ENCODE measurements around the gene EXOC4.
"Not testable (repeated sequence)": the region's sequence is repeated elsewhere in the genome, so short reads cannot be mapped to it uniquely, and the experiment has no call there.

EXOC4 gene

DNA sequence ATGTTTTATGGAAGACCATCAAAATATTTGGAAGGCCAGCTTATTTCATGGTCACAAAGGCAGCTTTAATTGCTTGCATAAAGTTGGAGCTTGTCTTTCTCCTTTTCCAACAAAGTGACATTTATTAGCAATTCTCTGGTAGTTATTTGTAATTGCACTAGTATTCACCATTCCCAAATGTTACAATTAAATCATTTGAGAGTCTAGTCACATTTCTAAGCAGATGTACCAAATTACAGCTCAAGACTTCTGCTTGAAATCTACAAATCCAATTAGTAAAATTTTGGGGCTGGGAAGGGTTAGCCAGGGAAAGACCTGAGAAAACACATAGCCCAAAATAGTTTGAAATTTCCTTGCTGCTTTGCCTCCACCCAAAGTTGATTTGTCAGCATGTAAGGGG lies 498.2 kb downstream of the EXOC4 start:
- DNase-seq (ENCODE audit: low read depth), result no peak

DNA sequence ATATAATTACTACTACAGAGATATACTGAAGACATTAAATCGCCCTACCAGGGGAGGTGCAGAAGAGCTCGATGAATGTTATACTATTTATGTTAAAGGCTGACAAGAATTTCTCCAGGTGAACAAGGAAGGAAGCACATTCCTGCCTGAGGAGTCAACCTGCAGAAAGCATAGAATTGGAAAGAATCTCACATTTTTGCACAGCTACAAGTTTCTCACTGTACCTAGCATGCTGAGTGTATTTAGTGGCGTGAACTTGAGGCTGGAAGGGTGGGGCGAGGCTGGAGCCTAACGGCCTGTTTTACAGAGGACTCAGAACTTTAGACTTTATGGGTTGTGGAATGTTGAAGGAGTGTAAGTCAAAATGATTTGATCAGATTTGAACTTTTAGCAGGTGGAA lies 500.6 kb downstream of the EXOC4 start:
- no peak for DNase-seq (ENCODE audit: low read depth)

DNA sequence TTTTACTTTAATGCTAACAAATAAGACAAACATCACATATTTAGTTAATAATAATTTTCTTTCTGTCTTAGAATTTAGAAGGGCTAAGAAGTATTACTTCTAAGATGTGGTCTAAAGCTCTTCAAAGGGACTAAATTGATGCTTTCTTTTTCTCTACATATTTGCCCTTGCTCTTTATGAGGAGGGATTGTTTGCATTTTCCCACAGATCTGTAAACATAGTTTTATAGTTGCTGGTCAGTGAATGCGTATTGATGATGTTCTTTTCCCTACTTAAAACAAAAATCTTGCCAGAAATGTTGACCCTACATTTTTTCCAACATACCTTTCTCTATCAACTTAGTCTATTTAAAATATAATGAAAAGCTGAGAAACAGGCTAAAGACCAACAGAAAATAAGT lies 501.8 kb downstream of the EXOC4 start:
- DNase-seq (ENCODE audit: low read depth), result no peak

DNA sequence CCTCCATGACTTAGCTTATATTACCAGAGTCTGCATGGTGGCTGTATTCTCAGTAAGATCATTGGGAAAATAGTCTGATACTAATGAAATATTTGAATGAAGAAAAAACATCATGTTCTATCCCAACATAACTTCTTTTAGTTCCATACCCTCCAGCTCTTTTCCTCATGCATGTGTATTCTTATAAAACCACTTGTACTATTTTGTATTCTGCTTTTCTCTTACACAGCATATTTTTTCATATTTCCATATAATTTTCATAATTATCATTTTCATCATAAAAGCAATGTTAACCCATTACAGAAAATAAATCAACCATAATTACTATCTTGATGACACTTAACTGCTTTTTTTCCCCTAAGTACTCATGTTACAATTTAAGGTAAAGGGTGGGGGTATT lies 503.0 kb downstream of the EXOC4 start:
- no peak for DNase-seq (ENCODE audit: low read depth)

DNA sequence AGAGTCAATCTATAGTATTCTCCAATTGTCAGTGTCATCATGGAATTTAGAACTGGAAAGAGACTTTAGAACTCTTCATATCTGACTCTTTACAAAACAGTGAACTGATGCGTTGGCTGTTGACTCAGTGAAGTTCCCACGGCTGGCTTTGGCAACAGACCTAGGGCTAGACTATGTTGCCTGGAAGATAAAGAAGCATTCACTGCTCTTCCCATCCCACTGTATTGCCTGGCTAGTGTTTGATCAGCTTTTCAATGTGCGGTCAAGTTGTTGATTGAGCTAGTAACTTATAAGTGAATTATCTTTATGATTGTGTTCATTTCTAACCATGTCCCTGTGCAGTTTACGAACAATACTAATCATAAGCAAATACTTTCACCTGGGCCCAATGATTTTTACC lies 508.6 kb downstream of the EXOC4 start:
- DNase-seq (ENCODE audit: low read depth), result no peak

DNA sequence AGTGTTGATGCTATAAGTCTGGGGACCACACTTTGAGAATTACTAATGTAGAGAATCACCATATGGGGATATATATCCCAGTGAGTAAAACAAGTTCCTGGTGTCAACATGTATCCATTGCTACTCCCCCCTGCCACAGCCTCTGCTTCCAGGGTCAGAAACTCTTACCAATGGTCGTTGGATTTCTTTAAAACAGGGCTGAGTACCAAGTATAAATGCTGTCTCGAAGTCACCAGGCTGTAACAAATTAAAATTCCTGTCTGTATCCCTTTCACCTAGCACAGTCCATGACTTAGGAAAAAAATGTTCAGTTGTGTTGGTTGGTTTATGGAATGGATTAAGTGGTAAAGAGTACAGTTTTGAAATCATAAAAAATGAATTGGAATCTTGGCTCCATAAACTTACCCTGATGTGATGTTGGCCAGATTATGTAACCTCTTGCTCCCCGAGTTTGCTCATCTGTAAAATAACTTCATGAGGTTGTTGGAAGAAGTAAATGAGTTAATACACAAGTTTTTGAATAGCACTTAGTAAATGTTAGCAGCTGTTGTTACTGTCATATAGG lies 510.3 kb downstream of the EXOC4 start:
- DNase-seq (ENCODE audit: low read depth), result no peak

DNA sequence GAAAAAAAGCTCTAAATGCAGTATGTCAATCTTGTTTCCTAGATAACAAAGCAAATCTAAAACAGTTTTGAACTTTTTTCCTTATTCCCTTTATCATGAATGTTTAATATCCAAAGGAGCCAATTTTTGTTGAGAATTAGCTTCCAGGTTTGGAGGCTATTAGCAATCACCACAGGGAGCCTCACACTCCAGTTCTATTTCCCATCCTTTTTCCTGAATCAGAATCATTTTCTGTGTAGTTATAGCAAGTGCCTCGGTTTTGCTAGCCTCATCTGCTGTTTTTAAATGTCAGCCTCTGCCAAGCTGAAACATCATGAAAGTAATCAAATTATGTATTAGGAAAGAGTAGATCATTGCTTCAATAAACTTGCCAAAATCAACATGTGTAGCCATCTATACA lies 516.8 kb downstream of the EXOC4 start:
- DNase-seq (ENCODE audit: low read depth), result no peak

DNA sequence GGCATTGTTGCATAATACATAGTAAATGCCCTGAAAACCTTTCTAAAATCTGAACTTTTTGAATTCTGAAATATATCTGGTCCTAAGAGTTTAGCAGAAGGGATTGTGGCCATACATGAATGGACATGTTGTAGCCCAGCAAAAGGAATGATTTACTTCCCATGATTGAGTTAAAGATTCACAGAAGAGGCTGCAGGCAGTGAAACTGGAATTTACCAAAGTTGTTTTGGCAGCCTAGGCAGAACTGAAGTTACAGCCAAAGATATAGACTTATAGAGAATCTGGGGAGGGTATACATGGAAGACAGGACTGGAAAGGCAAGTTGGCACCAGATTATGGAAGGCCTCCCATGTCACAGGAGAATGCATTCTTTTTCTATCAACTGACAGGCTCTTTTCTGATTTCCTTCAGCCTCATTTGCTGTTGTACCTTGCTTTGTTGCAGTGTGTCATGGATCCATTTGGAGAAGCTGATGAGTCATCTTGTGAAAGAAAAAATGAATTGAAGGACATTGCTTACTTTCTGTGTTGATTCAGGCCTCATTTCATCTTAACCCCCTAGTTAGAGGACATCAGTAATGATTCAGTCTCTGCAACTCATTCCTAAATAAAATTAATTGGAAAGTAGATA lies 518.1 kb downstream of the EXOC4 start:
- DNase-seq (ENCODE audit: low read depth), result no peak

DNA sequence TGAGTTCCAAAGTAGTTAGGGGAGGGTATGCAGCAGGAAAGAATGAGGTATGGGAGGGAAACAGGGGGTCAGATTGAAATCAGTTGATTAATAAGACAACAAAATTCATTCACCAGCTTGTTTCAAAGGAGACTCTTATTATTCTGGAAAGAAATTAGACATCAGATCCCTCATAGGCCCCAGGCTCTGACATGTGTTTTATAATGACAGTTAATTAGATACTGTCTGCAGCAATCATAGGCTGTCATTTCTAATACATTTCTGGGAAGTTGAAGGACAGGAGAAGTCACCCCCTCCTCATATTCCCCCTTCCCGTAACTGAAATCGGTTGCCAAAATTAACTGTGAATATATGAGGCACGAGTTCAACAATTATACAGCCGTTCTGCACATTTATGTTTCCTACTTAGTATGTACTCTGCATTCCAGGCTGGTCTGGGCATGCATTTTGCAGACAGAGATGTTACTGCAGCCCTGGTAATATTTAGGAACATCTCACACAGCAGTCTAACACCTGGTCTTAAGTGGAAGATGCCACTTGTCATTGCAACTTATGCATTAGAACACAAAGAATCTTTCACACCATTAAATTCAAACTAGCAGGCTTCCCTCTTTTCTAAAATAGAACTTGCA lies 519.0 kb downstream of the EXOC4 start:
- DNase-seq (ENCODE audit: low read depth), result no peak

DNA sequence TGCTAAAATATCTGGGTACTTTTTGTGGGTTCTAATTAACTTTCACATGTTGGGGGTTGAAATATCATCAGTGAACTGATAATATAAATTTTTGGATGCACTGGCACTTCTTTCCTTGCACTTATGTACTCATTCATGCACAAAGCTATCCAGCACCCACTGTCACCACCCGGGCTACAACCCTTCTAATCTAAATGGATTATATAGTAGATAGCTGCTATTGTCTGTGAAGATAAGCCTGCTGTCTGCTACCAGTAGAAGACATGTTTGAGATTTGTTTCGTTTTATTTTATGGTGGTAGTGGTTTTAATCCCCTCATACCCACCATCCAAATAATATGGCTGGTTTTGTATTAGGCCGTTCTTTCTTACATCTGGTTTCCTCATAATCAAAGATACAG lies 520.7 kb downstream of the EXOC4 start:
- no peak for DNase-seq (ENCODE audit: low read depth)

DNA sequence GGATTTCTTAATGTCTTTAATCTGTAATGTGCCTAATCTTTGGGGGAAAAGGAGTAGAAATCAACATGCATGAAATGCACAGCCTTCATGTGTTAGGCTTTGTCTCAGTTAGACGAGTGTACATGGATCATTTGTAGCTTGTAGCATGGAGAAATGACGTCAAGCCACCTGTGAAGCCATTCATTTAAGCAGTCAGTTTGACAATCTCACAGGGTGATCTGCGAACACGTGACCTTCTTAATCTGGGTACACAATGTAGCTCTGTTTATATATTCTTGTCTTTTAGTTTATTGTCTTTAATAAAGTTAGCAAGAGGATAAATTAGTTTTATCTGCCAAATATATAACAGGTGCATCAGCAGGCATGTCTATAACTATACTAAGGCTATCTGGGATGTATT lies 522.3 kb downstream of the EXOC4 start:
- DNase-seq (ENCODE audit: low read depth), result no peak

DNA sequence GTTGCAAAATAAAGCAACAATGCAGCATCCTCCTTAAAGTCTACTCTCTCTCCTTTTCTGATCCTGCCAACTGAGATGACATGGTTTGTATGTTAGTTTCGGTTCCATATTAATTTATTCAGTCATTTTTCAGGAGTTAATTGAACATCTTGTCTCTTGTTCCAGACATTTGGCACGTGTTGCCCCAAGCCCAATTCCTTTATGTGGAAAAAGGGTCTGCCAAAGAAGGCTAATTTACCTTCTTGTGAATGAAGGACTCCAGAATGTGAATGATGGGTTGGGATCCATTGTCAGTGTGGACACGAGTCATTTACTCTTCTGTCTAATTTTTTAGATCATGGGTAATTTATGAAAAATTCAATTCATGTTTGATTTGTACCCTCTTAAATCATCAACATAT lies 523.4 kb downstream of the EXOC4 start:
- no peak for DNase-seq (ENCODE audit: low read depth)

DNA sequence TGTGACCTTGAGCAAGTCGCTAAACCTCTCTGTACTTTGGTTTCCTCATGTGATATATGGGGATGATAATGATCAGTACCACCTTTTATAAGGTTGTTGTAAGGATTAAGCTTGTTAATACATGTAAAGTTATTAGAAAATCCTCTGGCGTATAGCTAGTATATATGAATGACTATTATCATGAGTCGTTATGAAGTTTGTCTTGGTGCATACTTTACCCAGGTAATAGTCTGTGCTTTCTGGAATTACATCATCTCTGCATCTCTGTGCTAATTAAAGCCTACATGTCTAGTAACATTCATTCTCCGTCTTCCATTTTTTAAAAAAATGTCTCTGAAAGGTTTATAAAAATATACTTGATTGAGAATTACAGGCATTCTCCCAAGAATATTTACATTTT lies 524.8 kb downstream of the EXOC4 start:
- DNase-seq (ENCODE audit: low read depth), result no peak

DNA sequence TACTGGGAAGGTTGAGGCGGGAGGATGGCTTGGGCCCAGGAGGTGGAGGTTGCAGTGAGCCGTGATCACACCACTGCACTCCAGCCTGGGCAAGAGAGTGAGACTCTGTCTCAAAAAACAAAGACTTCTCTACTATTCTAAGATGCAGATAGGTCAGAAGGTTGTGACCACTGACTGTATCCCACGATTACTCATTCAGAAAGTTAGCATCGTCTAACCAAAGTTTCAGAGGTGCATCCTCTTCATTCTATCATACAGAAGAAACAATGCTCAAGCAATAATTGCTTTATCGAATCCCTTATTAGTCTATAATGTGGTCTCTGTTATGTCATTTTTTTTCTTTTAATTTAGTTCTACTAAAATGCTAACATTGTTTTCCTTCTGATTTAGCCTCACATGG lies 525.6 kb downstream of the EXOC4 start:
- no peak for DNase-seq (ENCODE audit: low read depth)

DNA sequence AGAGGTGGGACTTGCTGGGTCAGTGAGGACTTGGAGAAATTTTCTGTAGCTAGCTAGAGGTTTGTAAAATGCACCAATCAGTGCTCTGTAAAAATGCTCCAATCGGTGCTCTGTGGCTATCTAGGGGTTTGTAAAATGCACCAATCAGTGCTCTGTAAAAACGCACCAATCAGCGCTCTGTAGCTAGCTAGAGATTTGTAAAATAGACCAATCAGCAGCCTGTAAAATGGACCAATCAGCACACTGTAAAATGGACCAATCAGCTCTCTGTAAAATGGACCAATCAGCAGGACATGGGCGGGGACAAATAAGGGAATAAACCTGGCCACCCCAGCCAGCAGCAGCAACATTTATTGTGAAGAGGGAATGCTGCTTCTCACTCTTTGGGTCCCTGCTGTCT lies 526.7 kb downstream of the EXOC4 start:
- not testable (repeated sequence) for DNase-seq (ENCODE audit: low read depth)

DNA sequence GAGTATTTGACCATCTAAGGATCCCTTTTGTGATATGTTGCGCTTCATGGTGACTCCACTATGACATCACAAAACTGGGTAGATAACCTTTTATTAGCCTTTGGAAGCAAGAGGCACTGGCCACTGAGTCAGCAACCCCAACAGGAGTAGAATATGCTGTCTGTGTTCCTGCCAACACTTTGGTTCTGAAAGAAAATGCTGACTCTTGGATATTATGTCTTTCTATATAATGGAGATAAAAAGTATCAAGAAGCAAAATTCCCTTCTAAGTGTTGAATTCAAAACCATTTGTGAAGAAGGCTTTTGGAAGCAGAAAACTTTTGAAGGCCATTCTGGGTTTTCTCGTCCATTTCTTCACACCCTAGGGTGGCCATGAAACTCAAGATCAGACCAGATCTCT lies 528.0 kb downstream of the EXOC4 start:
- DNase-seq (ENCODE audit: low read depth), result no peak

DNA sequence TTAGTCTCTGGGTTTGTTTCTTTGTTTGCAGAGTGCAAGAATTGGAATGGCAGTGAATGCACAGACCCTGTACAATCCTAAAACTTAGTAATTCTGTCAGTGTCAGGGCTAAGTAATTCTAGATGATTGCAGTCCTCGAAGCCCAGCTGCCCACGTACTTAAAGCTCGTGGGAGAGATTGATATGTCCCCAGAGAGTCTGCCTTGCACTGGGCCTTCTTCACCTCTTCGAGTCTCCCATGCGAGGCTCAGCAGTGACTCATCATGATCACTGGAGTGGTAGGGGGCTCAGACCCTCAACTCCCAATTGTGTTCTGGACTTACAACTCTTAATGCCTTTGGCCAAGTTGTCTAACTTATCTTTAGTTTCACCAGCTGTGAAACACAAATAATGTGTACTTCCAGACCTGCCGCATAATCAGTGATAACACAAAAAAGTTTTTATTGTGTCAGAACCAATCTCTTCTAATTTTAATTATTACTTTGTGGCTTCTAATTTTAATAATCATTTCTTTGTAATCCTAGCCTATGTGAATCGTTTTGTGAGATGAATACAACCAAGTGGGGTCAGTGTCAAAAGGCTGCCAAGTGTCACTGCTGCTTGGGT lies 528.7 kb downstream of the EXOC4 start:
- no peak for DNase-seq (ENCODE audit: low read depth)

DNA sequence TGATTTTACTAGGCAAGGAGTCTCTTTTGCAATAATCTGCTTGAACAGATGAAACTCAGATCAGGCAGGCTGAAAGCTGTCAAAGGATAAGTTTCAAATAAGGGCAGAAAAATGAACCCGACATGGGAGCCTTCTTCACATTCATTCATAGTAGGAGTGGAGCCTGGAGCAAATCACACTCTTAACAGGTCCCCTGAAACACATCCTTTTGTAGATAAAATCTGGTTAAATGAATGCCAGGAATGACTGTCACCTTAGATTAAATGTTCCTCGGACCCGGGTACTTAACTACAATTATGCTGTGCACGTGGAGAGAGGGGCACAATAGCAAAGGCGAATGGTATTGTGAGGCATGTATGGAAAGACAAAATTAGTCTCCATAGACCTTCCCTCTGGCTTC lies 529.6 kb downstream of the EXOC4 start:
- DNase-seq (ENCODE audit: low read depth), result no peak

DNA sequence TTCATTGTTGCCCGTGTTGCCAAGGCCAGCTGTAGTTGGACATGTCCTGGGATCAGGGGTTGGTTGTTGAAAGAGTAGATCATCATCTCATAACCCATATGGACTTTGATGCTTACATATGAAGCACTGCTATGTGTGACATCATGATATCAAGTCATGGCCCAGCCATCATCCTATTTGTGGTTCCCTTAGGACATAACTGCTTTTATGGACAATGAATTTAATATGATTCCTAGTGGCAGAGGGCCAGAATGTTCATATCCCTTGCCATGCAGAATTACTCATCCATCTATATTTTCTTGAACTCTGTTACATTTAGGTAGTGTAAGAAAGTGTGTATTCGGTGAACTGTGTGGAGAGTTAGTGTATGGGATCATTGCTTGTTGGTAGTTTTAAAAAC lies 530.4 kb downstream of the EXOC4 start:
- DNase-seq (ENCODE audit: low read depth), result no peak

DNA sequence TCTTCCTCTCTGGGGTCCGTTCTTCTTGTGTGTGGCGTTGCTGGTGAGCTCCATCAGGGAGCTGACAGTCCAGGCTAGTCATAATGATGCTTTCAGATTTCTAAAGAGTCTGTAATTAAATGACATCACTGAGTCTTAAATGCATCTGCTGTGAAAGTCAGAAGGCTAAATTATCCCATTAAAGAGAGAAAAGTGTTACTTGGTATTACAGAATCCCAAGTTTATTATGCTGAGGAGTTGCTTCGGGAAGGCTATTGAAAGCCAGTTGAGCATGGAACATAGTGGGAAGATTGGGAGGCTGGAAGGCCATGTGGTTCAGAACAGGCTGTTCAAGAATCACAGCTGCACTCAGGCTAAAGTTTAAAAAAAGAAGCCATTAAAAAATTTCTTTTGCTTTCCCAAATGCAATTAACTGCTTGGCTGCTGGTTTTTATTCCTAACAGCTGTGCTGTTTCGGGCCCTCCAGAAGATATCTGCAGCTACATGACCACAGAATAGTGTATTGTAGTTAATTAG lies 531.7 kb downstream of the EXOC4 start:
- DNase-seq (ENCODE audit: low read depth), result no peak

DNA sequence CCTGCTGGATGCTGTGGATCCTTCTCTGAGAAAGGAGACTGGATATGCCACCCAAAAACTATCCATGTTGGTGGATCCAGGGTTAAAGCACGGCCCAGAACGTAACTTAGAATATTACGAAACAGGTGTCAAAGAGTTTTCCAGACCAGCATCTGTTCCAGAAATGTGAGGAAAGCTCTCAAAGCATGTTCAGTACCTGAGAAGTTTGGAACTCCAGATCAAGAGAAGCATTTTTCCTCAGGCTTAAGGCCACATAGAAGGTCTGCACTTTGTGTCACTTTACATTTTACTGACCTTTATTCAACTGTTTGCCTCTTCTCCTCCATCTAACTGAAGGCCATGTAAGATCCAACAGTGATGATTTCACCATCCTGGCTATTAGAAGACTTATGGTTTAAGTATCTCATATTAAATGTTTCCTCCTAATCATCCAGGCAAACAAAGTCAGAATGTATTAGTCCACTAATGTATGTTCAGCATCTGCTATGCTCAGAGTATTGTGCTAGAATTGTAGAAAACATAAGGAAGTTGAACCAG lies 533.6 kb downstream of the EXOC4 start:
- no peak for DNase-seq (ENCODE audit: low read depth)

DNA sequence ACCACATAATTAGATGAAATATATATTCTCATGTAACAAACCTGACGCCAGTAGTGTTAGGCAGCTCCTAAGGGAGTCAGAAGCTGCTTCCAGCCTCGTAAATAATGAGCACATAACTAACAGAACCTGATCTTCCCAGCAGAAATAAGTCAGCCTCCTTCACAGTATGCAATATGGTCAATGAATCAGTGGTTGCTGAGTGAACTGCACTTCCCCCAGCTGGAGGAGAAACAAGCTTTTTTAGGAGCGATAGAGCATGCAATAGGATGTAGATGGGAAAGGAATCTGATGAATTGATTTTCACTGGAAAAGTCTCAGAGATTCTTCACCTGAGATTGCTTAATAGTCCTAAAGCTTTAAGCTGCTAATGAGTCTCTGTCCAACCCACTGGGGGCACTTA lies 537.1 kb downstream of the EXOC4 start:
- DNase-seq (ENCODE audit: low read depth), result no peak

DNA sequence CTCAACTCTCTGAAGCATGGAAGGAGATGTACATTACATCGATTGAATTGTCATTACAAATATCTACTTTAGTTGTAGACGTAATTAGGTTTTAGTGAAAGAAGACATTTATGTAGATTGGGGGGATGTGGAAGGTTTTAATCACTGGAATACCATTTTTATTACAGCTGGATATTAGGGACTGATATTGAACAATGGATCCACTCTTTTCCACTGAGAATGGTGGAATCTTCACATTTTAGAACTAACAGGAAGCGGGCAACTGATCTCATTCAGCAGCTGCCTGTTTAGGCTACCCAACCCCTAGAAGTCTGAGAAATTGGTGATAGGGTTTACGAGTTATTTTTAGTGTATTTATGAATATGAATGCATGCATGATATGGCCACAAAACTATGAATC lies 538.0 kb downstream of the EXOC4 start:
- DNase-seq (ENCODE audit: low read depth), result no peak

Measured in activated gamma-delta T cell treated with anti-CD3 and anti-CD28 coated beads, Interleukin-2, amount 50 U/mL, for 16 hours (primary cell).